Fibroblast of pulmonary artery (primary cell): ENCODE measurements around the gene NUP210.
"Not testable (repeated sequence)": the region's sequence is repeated elsewhere in the genome, so short reads cannot be mapped to it uniquely, and the experiment has no call there.

Experiments
- DNase-seq: peaks from one replicate; pipeline ENCODE4 v3.0.0-alpha.2; 2010; ENCODE audit warnings: low read depth
- H3K4me3 ChIP-seq: replicated peaks from 2 replicates; pipeline ENCODE4 v1.5.1; 2011; ENCODE audit warnings: low read depth, mild to moderate bottlenecking, control low read depth, low read length, moderate library complexity
- CTCF ChIP-seq: IDR thresholded peaks from 2 replicates; pipeline ENCODE4 v1.5.1; 2011; ENCODE audit warnings: mild to moderate bottlenecking, control low read depth, low read length, inconsistent platforms; ENCODE audit errors: missing control alignments

NUP210 gene

GRCh38 chr3:13379201-13379830, 40.8 kb downstream of the NUP210 start:
- H3K4me3 ChIP-seq = no peak overlapping the region
- peak; percentile 58 for DNase-seq
- no peak for TF ChIP-seq CTCF

DNA sequence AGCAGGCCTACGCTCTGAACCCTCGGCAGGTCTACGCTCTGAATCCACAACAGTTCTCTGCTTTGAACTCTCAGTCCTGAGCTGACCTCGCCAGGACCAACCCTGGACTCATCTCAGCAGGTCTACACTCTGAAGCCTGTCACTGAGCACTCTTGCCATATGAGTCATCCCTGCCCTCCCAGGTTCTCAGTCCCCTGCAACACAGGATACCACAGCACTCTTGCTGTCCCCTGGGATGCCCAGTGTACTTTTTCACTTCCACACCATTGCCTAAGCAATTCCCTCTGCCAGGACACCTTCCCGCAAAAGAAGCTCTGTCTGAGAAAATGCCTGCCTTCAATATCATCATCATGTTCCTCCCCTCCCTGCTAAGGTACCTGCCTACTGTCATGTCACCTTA, 42.0 kb downstream of the NUP210 start:
- DNase-seq = no peak
- H3K4me3 ChIP-seq = no peak overlapping the region
- TF ChIP-seq CTCF = no peak

DNA sequence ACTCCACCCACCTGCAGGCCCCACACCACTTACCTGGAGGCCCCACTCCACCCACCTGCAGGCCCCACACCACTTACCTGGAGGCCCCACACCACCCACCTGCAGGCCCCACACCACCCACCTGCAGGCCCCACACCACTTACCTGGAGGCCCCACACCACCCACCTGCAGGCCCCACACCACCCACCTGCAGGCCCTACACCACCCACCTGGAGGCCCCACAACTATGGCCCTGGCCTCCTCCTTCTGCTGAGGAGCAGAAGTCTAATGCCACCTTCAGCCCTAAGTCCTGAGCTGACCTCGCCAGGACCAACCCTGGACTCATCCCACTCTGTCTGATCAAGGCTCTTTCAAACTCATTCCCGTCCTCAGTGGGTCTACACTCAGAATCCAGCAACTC, 42.4 kb downstream of the NUP210 start:
- DNase-seq = not testable (repeated sequence)

GRCh38 chr3:13377021-13377420, 43.1 kb downstream of the NUP210 start:
- DNase-seq = no peak
- TF ChIP-seq CTCF = no peak
- H3K4me3 ChIP-seq = no peak overlapping the region

More for the DNA sequence above, 42.4 kb downstream of the NUP210 start:
- H3K4me3 ChIP-seq = not testable (repeated sequence)

DNA sequence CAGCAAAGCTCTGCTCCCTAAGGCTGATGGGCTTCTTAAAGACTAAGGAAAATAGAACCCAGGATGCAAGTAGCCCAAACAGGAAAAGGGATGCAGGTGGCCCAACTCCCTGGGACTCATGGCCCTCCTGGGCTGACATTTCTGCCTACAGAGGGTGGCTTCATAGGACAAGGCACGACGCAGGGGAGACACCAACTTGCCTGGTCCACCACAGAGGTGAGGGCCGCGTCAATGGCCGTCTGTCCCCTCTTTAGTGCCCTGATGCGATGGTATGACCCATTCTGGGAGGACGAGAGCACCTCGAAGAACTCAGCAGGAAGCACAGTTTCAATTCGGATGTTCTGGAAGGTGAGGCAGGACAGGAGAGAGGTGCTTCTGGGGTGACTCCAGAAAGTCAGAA, 44.0 kb downstream of the NUP210 start:
- no peak overlapping the region for H3K4me3 ChIP-seq
- DNase-seq = no peak
- TF ChIP-seq CTCF = no peak

- TF ChIP-seq CTCF = no peak
- H3K4me3 ChIP-seq = no peak overlapping the region
- DNase-seq = no peak
These were observed 44.7 kb downstream of the NUP210 start for GRCh38 chr3:13375464-13375863.

DNA sequence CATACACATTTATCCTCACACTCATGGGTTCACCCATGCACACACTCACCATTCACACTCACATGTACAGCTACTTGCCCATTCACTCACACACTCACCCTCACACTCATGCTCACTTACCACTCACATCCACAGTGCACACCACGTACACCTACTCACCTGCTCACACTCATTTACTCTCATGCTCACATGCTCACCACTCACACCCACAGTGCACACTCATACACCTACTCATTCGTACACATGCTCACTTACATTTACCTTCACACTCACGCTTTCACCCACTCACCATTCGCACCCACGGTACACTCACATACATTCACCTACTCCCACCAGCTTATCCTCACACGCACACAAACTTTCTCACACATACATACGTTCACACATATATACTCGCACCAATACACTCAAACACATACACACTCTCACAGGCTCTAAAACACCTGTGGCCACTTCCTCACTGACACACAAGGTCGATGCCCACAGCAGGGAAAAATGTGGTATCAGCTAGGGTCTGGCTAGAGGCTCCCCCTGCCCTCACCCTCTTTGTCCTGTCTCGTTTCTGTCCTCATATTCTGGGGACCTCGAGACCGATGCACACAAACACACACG, 46.0 kb downstream of the NUP210 start:
- no peak for TF ChIP-seq CTCF
- H3K4me3 ChIP-seq = no peak overlapping the region
- no peak for DNase-seq
